Chondrocyte (in vitro differentiated cells): ENCODE measurements around the gene PPP6R2. TPM values are rescaled to one million over a fixed set of nuclear protein-coding genes. Genes with fewer than 3 reads are reported as not detected.
"Not testable (repeated sequence)": the region's sequence is repeated elsewhere in the genome, so short reads cannot be mapped to it uniquely, and the experiment has no call there.

Experiments
- DNase-seq: peaks from one replicate; pipeline ENCODE4 v3.0.0; 2021; ENCODE audit warnings: mixed read lengths, low spot score
- H3K27ac Mint-ChIP-seq: one replicate; pipeline ENCODE4 v1.8.0; 2021; ENCODE audit warnings: mild to moderate bottlenecking, moderate library complexity, mixed read lengths; ENCODE audit not compliant: unreplicated experiment
- H3K27me3 Mint-ChIP-seq: 2 replicates; pipeline ENCODE4 v1.8.0; 2021; ENCODE audit warnings: low read depth, mixed read lengths
- H3K36me3 Mint-ChIP-seq: 2 replicates; pipeline ENCODE4 v1.8.0; 2021; ENCODE audit warnings: low read depth, mixed read lengths
- H3K4me1 Mint-ChIP-seq: 2 replicates; pipeline ENCODE4 v1.8.0; 2021; ENCODE audit warnings: low read depth, mild to moderate bottlenecking, mixed read lengths
- H3K4me3 Mint-ChIP-seq: one replicate; pipeline ENCODE4 v1.8.0; 2021; ENCODE audit warnings: mild to moderate bottlenecking, moderate library complexity, mixed read lengths; ENCODE audit not compliant: unreplicated experiment
- H3K9me3 Mint-ChIP-seq: 2 replicates; pipeline ENCODE4 v1.8.0; 2021; ENCODE audit warnings: low read depth, mixed read lengths
- CTCF ChIP-seq: fragments of 200-600 bp; sonication (generic); IDR thresholded peaks from 2 replicates; pipeline ENCODE4 v1.5.0; 2021; ENCODE audit warnings: antibody characterized with exemption, mild to moderate bottlenecking, moderate library complexity
- total RNA-seq: library from RNA; stranded (reverse); gene quantifications from 3 replicates; pipeline ENCODE4 v1.2.1, GENCODE V29; 2021

The PPP6R2 gene
- total RNA-seq, 1 donor from 2014 or later: 47.1 TPM

- Mint-ChIP-seq H3K9me3 (no peaks in the 10 kb centered on the region), H3K27me3 (no peaks in the 10 kb centered on the region), H3K4me1 (no peaks in the 10 kb centered on the region), H3K36me3 (no peaks in the 10 kb centered on the region), H3K27ac (no peak overlapping the region), H3K4me3 (no peak overlapping the region)
- DNase-seq: no peak
- TF ChIP-seq CTCF: no peak
These were observed 23.6 kb upstream of the PPP6R2 start for GRCh38 chr22:50319503-50319951.

- no peaks in the 10 kb centered on the region for H3K36me3 Mint-ChIP-seq
- H3K9me3 Mint-ChIP-seq: no peaks in the 10 kb centered on the region
- TF ChIP-seq CTCF: no peak
- no peaks in the 10 kb centered on the region for H3K4me1 Mint-ChIP-seq
- H3K27ac Mint-ChIP-seq: no peak overlapping the region
- H3K27me3 Mint-ChIP-seq: no peaks in the 10 kb centered on the region
- H3K4me3 Mint-ChIP-seq: no peak overlapping the region
- DNase-seq: no peak
These were observed 23.0 kb upstream of the PPP6R2 start for GRCh38 chr22:50320116-50320515.

- DNase-seq: no peak
- H3K36me3 Mint-ChIP-seq: no peaks in the 10 kb centered on the region
- peaks cover 5% of the 10 kb centered on the region for H3K4me1 Mint-ChIP-seq
- no peak overlapping the region for H3K4me3 Mint-ChIP-seq
- no peaks in the 10 kb centered on the region for H3K27me3 Mint-ChIP-seq
- H3K27ac Mint-ChIP-seq: no peak overlapping the region
- no peak for TF ChIP-seq CTCF
- no peaks in the 10 kb centered on the region for H3K9me3 Mint-ChIP-seq
These were observed 22.3 kb upstream of the PPP6R2 start for GRCh38 chr22:50320671-50321325.

- not testable (repeated sequence) for H3K36me3 Mint-ChIP-seq, H3K27me3 Mint-ChIP-seq, H3K4me3 Mint-ChIP-seq, H3K27ac Mint-ChIP-seq, H3K9me3 Mint-ChIP-seq, DNase-seq
- H3K4me1 Mint-ChIP-seq: peaks cover 14% of the 10 kb centered on the region
These were observed 20.6 kb upstream of the PPP6R2 start for GRCh38 chr22:50322382-50323104.

- H3K4me3 Mint-ChIP-seq: no peak overlapping the region
- H3K9me3 Mint-ChIP-seq: no peaks in the 10 kb centered on the region
- no peaks in the 10 kb centered on the region for H3K27me3 Mint-ChIP-seq
- no peaks in the 10 kb centered on the region for H3K36me3 Mint-ChIP-seq
- no peak for TF ChIP-seq CTCF
- no peak for DNase-seq
- H3K4me1 Mint-ChIP-seq: peaks cover 16% of the 10 kb centered on the region
- H3K27ac Mint-ChIP-seq: no peak overlapping the region
These were observed 19.2 kb upstream of the PPP6R2 start for GRCh38 chr22:50323900-50324299.
